ENCODE measurements around the gene ARHGEF26. TPM values are rescaled to one million over a fixed set of nuclear protein-coding genes. Genes with fewer than 3 reads are reported as not detected.

The ARHGEF26 gene
- total and polyA plus RNA-seq, 7 donors, result 2.3 to 125 (median 48.4) TPM

DNA sequence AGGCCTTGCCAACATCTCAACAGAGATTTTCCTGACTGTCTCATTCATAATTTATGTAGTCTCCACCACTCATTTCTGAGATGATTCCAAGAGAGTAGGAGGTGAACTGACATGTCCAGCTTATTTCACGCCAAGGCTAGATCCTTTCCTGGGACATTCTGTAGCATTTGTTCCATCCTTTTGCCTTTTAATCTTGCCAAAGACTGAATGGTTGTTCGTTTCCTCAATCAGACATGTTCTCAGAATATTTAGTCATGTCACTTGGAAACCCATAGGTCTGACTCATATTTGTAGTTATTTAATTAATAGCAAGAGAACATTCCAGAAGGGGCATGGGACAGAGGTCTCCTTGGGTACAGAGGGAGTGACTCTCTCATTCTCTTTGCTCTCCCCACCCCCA, 122.2 kb downstream of the ARHGEF26 start:
- peak overlapping the region; percentile 55 to 69 (median 58) for H3K27ac ChIP-seq
- H3K4me1 ChIP-seq, result peaks cover 0 to 33% (median 23%) of the 10 kb centered on the region in 4 donors

DNA sequence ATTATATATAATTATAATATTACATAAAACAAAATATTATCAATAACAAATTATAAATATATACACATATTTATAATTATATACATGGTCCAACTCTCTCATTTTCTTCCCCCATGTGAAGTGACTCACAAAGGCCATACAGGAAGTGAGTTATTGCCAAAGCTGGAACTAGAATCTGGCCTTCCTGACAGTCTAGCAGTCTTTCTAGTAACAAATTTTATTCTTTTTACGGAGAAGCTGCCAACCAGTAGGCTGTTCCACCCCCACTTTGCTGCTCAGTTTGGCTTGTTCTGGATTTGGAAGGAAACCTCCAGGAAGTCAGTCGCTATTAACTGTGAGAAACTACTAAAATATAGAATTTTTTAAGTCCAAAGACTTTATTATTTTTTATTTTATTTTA, 123.5 kb downstream of the ARHGEF26 start:
- TF ChIP-seq, protein P1, sequence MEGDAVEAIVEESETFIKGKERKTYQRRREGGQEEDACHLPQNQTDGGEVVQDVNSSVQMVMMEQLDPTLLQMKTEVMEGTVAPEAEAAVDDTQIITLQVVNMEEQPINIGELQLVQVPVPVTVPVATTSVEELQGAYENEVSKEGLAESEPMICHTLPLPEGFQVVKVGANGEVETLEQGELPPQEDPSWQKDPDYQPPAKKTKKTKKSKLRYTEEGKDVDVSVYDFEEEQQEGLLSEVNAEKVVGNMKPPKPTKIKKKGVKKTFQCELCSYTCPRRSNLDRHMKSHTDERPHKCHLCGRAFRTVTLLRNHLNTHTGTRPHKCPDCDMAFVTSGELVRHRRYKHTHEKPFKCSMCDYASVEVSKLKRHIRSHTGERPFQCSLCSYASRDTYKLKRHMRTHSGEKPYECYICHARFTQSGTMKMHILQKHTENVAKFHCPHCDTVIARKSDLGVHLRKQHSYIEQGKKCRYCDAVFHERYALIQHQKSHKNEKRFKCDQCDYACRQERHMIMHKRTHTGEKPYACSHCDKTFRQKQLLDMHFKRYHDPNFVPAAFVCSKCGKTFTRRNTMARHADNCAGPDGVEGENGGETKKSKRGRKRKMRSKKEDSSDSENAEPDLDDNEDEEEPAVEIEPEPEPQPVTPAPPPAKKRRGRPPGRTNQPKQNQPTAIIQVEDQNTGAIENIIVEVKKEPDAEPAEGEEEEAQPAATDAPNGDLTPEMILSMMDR (IDR thresholded peaks at IDR 0.05), result no peak
- TF ChIP-seq POLR2AphosphoS5 (IDR thresholded peaks at IDR 0.05) (no peak), POLR2A (IDR thresholded peaks at IDR 0.05) (no peak), EP300 (IDR thresholded peaks at IDR 0.05) (no peak)
- intact Hi-C loops (cut with DNase I), result no loop called here
- Histone ChIP-seq H3K9me3 (no peaks in the 10 kb centered on the region), H3K27me3 (no peaks in the 10 kb centered on the region), H3K4me3 (no peak overlapping the region), H3K36me3 (peaks cover 0 to 28% (median 13%) of the 10 kb centered on the region in 4 donors), H3K27ac (peak overlapping the region in 3 of 4 donors; percentile 42 to 69 (median 55)), H3K4me1 (peaks cover 0 to 25% (median 13%) of the 10 kb centered on the region in 4 donors)
- WGBS, 2 donors, result 90 to 95% methylated on average over 2 of the region's 2 CpGs
- DNase-seq, result no peak

More for the DNA sequence above, 122.2 kb downstream of the ARHGEF26 start:
- no peak for DNase-seq
- H3K4me3 ChIP-seq, result no peak overlapping the region
- H3K9me3 ChIP-seq, result no peaks in the 10 kb centered on the region
- WGBS, 2 donors, result 74 to 85% methylated on average over 2 of the region's 2 CpGs
- H3K36me3 ChIP-seq, result peaks cover 0 to 25% (median 13%) of the 10 kb centered on the region in 4 donors
- TF ChIP-seq EP300 (IDR thresholded peaks at IDR 0.05) (peak in 1 of 4 donors; percentile 2), POLR2A (IDR thresholded peaks at IDR 0.05) (no peak), POLR2AphosphoS5 (IDR thresholded peaks at IDR 0.05) (peak in 3 of 4 donors; percentile 34 to 52 (median 46))
- TF ChIP-seq, protein P1 (IDR thresholded peaks at IDR 0.05), result no peak
- intact Hi-C loops (cut with DNase I), result no loop called here
- no peaks in the 10 kb centered on the region for H3K27me3 ChIP-seq

DNA sequence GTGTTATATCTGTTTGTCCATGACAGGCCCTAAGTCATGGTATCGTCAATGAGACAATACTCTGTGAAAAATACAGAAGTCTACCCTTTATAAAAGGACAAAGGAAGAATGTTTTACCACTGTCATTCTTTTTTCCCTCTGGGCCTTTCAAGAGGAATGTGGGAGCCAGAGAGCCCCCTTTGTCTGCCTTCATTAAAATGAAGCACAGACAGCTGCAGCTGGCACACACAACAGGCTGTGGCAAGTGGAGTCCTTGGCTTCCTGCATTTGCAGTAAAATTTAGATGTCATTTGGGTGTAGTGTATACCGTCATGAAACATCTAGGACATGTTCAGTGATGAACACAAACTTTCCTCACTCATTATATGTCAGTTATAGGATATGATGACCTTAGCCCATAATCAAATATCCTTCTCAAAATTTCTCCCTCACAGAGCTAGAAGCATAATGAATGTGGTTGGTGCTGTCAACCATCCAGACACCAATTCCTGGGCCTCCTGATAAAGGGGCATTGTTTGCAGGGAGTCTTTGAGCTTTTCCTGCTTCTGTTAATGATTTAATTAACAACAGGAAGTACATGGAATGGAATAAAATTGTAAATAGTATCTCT, 126.7 kb downstream of the ARHGEF26 start:
- Histone ChIP-seq H3K9me3 (no peaks in the 10 kb centered on the region), H3K4me1 (peaks cover 0 to 35% (median 29%) of the 10 kb centered on the region in 4 donors), H3K4me3 (no peak overlapping the region), H3K27ac (peak overlapping the region in 2 of 4 donors; percentile 23 to 31), H3K36me3 (peaks cover 0 to 13% (median 0%) of the 10 kb centered on the region in 4 donors), H3K27me3 (no peaks in the 10 kb centered on the region)
- no peak for DNase-seq
- intact Hi-C loops (cut with DNase I), result no loop called here
- TF ChIP-seq EP300 (IDR thresholded peaks at IDR 0.05) (no peak), POLR2AphosphoS5 (IDR thresholded peaks at IDR 0.05) (no peak)
- TF ChIP-seq, protein P1 (IDR thresholded peaks at IDR 0.05), result no peak
- 56 to 83% methylated on average over 2 of the region's 2 CpGs for whole genome bisulfite sequencing, 2 donors

DNA sequence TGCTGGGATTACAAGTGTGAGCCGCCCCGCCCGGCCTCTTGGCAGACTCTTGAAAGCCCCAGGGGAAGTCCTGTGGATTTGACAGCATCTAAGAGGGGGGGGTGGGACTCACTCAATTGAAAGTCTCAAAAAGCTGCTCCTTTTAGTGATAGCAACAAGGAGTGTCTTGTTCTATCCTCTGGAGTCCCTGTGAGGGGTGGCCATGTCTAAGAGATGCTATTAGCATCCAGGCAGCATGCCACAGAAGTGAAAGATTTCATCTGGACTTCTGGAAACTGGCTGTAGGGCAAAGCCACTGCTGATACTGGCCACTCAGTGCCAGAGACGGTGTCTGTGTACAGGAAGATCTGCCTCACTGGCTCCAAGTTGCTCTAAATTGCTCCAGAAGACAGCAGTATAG, 129.1 kb downstream of the ARHGEF26 start:
- TF ChIP-seq POLR2AphosphoS5 (IDR thresholded peaks at IDR 0.05), result no peak
- TF ChIP-seq, protein P1 (IDR thresholded peaks at IDR 0.05), result no peak
- DNase-seq, result no peak
- H3K4me1 ChIP-seq, result peaks cover 0 to 30% (median 23%) of the 10 kb centered on the region in 4 donors
- H3K27ac ChIP-seq, result peak overlapping the region in 3 of 4 donors; percentile 1 to 20 (median 17)
- WGBS, 2 donors, result 93 to 96% methylated on average over 4 of the region's 4 CpGs
- no peaks in the 10 kb centered on the region for H3K27me3 ChIP-seq
- H3K4me3 ChIP-seq, result no peak overlapping the region
- intact Hi-C loops (cut with DNase I), result no loop called here
- H3K36me3 ChIP-seq, result peaks cover 0 to 35% (median 5%) of the 10 kb centered on the region in 4 donors
- H3K9me3 ChIP-seq, result no peaks in the 10 kb centered on the region

Measured in sigmoid colon (tissue), 7 donors.